Natural killer cell (primary cell): ENCODE data around the gene CER1. TPM values are rescaled to one million over a fixed set of nuclear protein-coding genes. Genes with fewer than 3 reads are reported as not detected.

Experiments
- ATAC-seq, 3 donors: fragments of 150-1000 bp in 2 of 3; fragments of 200-7000 bp in 1 of 3; cut with Tn5 transposase; 1 replicate in 1 of 3; 2 replicates in 2 of 3; pipeline ENCODE4 v1.10.0; 2021; ENCODE audit warnings: mild to moderate bottlenecking in 2 of 3, moderate library complexity in 2 of 3
- DNase-seq, 2 donors: peaks; one replicate each; pipeline versions ENCODE4 v3.0.0 to v3.0.0-alpha.2; 2013 to 2021; ENCODE audit warnings: mixed read lengths in 1 of 2
- H3K27ac ChIP-seq: one replicate; pipeline ENCODE4 v1.5.1; 2013; ENCODE audit warnings: mild to moderate bottlenecking, low read length
- H3K27me3 ChIP-seq: one replicate; pipeline ENCODE4 v1.6.1; 2013; ENCODE audit warnings: low read length; ENCODE audit not compliant: control insufficient read depth, insufficient read depth
- H3K36me3 ChIP-seq: one replicate; pipeline ENCODE4 v1.6.1; 2013; ENCODE audit warnings: low read length; ENCODE audit not compliant: control insufficient read depth, insufficient read depth
- H3K4me1 ChIP-seq: one replicate; pipeline ENCODE4 v1.6.1; 2013; ENCODE audit warnings: low read length; ENCODE audit not compliant: control insufficient read depth, insufficient read depth
- H3K4me3 ChIP-seq: one replicate; pipeline ENCODE4 v1.5.1; 2013; ENCODE audit warnings: low read length
- H3K9me3 ChIP-seq: one replicate; pipeline ENCODE4 v1.6.1; 2013; ENCODE audit warnings: low read length; ENCODE audit not compliant: control insufficient read depth, insufficient read depth
- H3K27ac Mint-ChIP-seq, 2 donors: one replicate each; pipeline ENCODE4 v1.8.0; 2022; ENCODE audit warnings: mild to moderate bottlenecking in 2 of 2, mixed read lengths in 2 of 2, moderate library complexity in 1 of 2
- H3K27me3 Mint-ChIP-seq, 2 donors: one replicate each; pipeline ENCODE4 v1.8.0; 2022; ENCODE audit warnings: low read depth in 2 of 2, mixed read lengths in 2 of 2
- H3K36me3 Mint-ChIP-seq: one replicate; pipeline ENCODE4 v1.8.0; 2022; ENCODE audit warnings: mixed read lengths
- H3K4me1 Mint-ChIP-seq, 2 donors: one replicate each; pipeline ENCODE4 v1.8.0; 2022; ENCODE audit warnings: mixed read lengths in 2 of 2
- H3K4me3 Mint-ChIP-seq: one replicate; pipeline ENCODE4 v1.8.0; 2022; ENCODE audit warnings: mild to moderate bottlenecking, moderate library complexity, mixed read lengths
- H3K9me3 Mint-ChIP-seq, 2 donors: one replicate each; pipeline ENCODE4 v1.8.0; 2022; ENCODE audit warnings: mixed read lengths in 2 of 2
- WGBS: methylation state at CpG from one replicate; pipeline ENCODE4 v1.1.7; 2013; ENCODE audit warnings: missing lambda C conversion rate; ENCODE audit not compliant: insufficient coverage; 5-methylcytosine and 5-hydroxymethylcytosine counted together
- intact Hi-C: fragments of 100-400 bp; cut with micrococcal nuclease; formaldehyde crosslinking; loops from one replicate; pipeline ENCODE4 v1.14.2; 2022
- total RNA-seq, 4 donors: library from RNA; stranded (reverse); fragments of 120-200 nt in 1 of 4; gene quantifications; one replicate each; pipeline versions ENCODE4 v1.2.3 to v1.2.4, GENCODE V29; 2013 to 2022
- TF ChIP-seq, protein P1 (sequence below): fragments of 200-600 bp; IDR thresholded peaks from one replicate; pipeline ENCODE4 v1.8.0; 2022; ENCODE audit warnings: antibody characterized with exemption

Gene CER1
- total RNA-seq, 3 donors from 2014 or later (not counting 1 experiment from before 2014, with no cell fraction given): not detected

DNA sequence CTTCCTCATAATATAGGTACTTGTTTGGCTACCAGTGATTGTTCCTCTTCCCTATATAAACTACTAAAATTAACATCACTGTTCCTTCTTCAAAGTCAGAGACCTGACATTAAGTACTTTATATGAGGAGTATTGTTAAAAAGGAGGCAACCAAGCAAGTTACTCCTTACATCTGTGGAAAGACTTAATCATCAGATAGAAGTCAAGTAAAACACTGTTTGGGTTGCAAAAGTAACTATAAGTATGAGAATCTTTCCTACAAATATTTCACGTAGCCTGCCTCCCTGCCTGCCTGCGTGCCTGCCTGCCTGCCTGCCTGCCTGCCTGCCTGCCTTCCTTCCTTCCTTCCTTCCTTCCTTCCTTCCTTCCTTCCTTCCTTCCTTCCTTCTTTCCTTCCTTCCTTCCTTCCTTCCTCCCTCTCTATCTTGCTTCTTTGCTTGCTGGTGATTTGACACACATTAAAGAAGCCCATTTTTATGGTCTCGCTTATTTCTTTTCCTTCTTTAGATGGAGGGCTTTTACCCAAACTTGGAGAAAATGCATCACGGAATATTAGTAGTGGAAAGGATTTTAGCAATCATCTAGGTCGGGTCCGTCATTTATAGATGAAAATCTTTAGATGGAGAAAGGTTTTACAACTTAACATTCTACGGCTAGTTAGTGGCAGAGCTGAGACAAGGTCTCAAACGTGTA lies 3.2 kb downstream of the CER1 start:
- Mint-ChIP-seq H3K4me1 (no peaks in the 10 kb centered on the region), H3K9me3 (no peaks in the 10 kb centered on the region), H3K27me3 (peaks cover 16 to 43% of the 10 kb centered on the region in 2 donors), H3K4me3 (no peak overlapping the region), H3K27ac (no peak overlapping the region), H3K36me3 (no peaks in the 10 kb centered on the region)
- H3K4me1 ChIP-seq: no peaks in the 10 kb centered on the region
- no peaks in the 10 kb centered on the region for H3K27me3 ChIP-seq
- no peak overlapping the region for H3K4me3 ChIP-seq
- ATAC-seq (no peak), DNase-seq (no peak)
- no peaks in the 10 kb centered on the region for H3K9me3 ChIP-seq
- no peak overlapping the region for H3K27ac ChIP-seq
- H3K36me3 ChIP-seq: no peaks in the 10 kb centered on the region
- TF ChIP-seq, protein P1, sequence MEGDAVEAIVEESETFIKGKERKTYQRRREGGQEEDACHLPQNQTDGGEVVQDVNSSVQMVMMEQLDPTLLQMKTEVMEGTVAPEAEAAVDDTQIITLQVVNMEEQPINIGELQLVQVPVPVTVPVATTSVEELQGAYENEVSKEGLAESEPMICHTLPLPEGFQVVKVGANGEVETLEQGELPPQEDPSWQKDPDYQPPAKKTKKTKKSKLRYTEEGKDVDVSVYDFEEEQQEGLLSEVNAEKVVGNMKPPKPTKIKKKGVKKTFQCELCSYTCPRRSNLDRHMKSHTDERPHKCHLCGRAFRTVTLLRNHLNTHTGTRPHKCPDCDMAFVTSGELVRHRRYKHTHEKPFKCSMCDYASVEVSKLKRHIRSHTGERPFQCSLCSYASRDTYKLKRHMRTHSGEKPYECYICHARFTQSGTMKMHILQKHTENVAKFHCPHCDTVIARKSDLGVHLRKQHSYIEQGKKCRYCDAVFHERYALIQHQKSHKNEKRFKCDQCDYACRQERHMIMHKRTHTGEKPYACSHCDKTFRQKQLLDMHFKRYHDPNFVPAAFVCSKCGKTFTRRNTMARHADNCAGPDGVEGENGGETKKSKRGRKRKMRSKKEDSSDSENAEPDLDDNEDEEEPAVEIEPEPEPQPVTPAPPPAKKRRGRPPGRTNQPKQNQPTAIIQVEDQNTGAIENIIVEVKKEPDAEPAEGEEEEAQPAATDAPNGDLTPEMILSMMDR: no peak
- intact Hi-C loops: no loop called here
- 70% methylated on average over 8 of the region's 8 CpGs for WGBS

DNA sequence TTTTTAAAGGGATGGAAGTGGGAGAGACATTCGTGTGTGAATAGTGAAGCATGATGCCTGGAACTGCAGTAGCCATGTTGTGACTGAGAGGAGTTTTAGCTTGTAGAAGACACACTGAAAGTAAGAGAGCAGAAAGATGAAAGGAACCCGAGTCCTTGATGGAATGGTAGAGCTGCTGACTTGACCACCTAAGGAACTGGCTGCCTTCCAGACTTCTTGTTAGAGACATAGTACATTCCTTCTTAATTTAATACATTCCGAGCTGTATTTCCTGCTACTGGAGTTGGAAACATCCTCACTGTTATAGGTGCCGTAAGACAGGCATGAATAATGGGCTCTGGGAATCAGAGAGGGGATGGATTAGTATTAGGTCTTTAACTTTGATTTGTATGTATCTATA lies 7.4 kb downstream of the CER1 start:
- H3K27ac Mint-ChIP-seq: no peak overlapping the region
- peaks cover 23 to 28% of the 10 kb centered on the region in 2 donors for H3K27me3 Mint-ChIP-seq
- Histone ChIP-seq H3K9me3 (no peaks in the 10 kb centered on the region), H3K27me3 (no peaks in the 10 kb centered on the region), H3K4me1 (no peaks in the 10 kb centered on the region), H3K36me3 (no peaks in the 10 kb centered on the region), H3K27ac (no peak overlapping the region), H3K4me3 (no peak overlapping the region)
- intact Hi-C loops: no loop called here
- no peaks in the 10 kb centered on the region for H3K36me3 Mint-ChIP-seq
- DNase-seq (no peak), ATAC-seq (no peak)
- peaks cover 0 to 1% of the 10 kb centered on the region in 2 donors for H3K9me3 Mint-ChIP-seq
- H3K4me3 Mint-ChIP-seq: no peak overlapping the region
- H3K4me1 Mint-ChIP-seq: peaks cover 0 to 5% of the 10 kb centered on the region in 2 donors
- 94% methylated on average over 3 of the region's 4 CpGs for WGBS
- TF ChIP-seq, protein P1: no peak

DNA sequence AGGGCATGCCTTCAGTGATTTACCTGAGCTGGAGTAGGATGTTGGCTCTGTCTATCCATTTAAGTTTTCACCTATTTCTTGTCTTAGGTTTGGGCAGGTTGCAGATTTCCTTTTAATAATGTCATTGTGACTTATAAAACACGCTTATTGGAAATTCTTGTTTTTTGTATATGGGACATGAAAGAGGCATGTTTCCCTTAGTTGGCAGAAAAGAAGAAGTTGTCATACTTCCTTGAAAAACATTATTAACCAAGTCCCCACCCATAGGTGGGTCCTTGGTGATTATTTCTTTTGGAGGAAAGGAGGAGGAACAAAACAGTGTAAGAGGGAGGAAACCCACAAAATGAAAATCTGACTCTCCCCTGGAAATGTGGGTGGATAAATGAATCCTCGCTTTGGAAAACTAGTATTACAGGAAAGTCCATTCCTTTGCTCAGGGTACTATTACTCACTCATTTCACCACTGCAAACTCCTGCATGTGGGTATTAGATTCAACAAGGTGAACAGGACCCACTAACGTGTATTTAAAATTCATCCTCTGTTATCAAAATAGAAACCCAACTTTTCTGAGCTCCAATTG lies 9.3 kb downstream of the CER1 start:
- H3K4me3 ChIP-seq: no peak overlapping the region
- DNase-seq (no peak), ATAC-seq (no peak)
- TF ChIP-seq, protein P1: no peak
- H3K27me3 ChIP-seq: no peaks in the 10 kb centered on the region
- Mint-ChIP-seq H3K36me3 (peaks cover 11% of the 10 kb centered on the region), H3K4me3 (no peak overlapping the region), H3K27me3 (peaks cover 25 to 36% of the 10 kb centered on the region in 2 donors), H3K27ac (no peak overlapping the region), H3K4me1 (peaks cover 0 to 6% of the 10 kb centered on the region in 2 donors), H3K9me3 (peaks cover 4 to 6% of the 10 kb centered on the region in 2 donors)
- H3K4me1 ChIP-seq: no peaks in the 10 kb centered on the region
- WGBS: 96% methylated on average over 2 of the region's 3 CpGs
- intact Hi-C loops: no loop called here
- no peaks in the 10 kb centered on the region for H3K9me3 ChIP-seq
- no peaks in the 10 kb centered on the region for H3K36me3 ChIP-seq
- no peak overlapping the region for H3K27ac ChIP-seq

DNA sequence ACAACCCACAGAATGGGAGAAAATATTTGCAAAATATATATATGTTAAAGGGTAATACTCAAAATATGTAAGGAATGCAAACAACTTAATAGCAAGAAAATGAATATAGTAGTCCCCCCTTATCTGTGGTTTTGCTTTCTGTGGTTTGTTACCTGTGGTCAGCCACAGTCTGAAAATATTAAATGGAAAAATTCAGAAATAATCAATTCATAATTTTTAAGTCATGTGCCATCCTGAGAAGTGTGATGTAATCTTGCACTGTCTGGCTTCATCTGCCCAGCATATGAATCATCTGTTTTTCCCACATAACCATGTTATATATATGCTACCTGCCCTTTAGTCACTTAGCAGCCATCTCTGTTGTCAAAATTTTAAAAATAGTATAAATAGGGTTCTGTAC lies 11.7 kb downstream of the CER1 start:
- no peak overlapping the region for H3K27ac ChIP-seq
- H3K27me3 Mint-ChIP-seq: peaks cover 27 to 39% of the 10 kb centered on the region in 2 donors
- H3K36me3 ChIP-seq: no peaks in the 10 kb centered on the region
- H3K36me3 Mint-ChIP-seq: peaks cover 17% of the 10 kb centered on the region
- no peaks in the 10 kb centered on the region for H3K4me1 ChIP-seq
- no peak overlapping the region for H3K4me3 Mint-ChIP-seq
- H3K27ac Mint-ChIP-seq: no peak overlapping the region
- TF ChIP-seq, protein P1: no peak
- peaks cover 6 to 14% of the 10 kb centered on the region in 2 donors for H3K9me3 Mint-ChIP-seq
- H3K4me3 ChIP-seq: no peak overlapping the region
- intact Hi-C loops: no loop called here
- no peaks in the 10 kb centered on the region for H3K9me3 ChIP-seq
- H3K27me3 ChIP-seq: peaks cover 3% of the 10 kb centered on the region
- peaks cover 0 to 6% of the 10 kb centered on the region in 2 donors for H3K4me1 Mint-ChIP-seq
- no peak for ATAC-seq
- DNase-seq: no peak
